Testis (tissue), 3 donors: ENCODE data around the gene INTS3. TPM values are rescaled to one million over a fixed set of nuclear protein-coding genes. Genes with fewer than 3 reads are reported as not detected.

Experiments used
- DNase-seq: peaks from one replicate; pipeline ENCODE4 v3.0.0-alpha.2; 2019
- H3K27ac ChIP-seq, 2 donors: fragments of 200-600 bp; sonication (generic); one replicate each; pipeline ENCODE4 v1.5.1; 2019
- H3K27me3 ChIP-seq: fragments of 200-600 bp; sonication (generic); one replicate; pipeline ENCODE4 v1.5.1; 2019
- H3K36me3 ChIP-seq: fragments of 200-600 bp; sonication (generic); one replicate; pipeline ENCODE4 v1.5.1; 2017; ENCODE audit warnings: low read depth; ENCODE audit errors: missing control alignments
- H3K4me1 ChIP-seq: fragments of 200-600 bp; sonication (generic); one replicate; pipeline ENCODE4 v1.5.1; 2019
- H3K4me3 ChIP-seq, 2 donors: fragments of 200-600 bp; sonication (generic); one replicate each; pipeline ENCODE4 v1.5.1; 2017 to 2019
- H3K9me3 ChIP-seq: fragments of 200-600 bp; sonication (generic); one replicate; pipeline ENCODE4 v1.5.1; 2017
- POLR2A ChIP-seq: fragments of 450-650 bp; IDR thresholded peaks from one replicate; pipeline ENCODE4 v1.6.1; 2017; ENCODE audit warnings: antibody characterized with exemption, mild to moderate bottlenecking, moderate library complexity
- WGBS, 2 donors: methylation state at CpG; one replicate each; pipeline ENCODE4 v1.1.5; 2018; 5-methylcytosine and 5-hydroxymethylcytosine counted together
- intact Hi-C: fragments of 100-400 bp; cut with DNase I; formaldehyde crosslinking; loops from one replicate; pipeline ENCODE4 v1.15.1; 2023; ENCODE audit warnings: low total_unique reads
- polyA plus RNA-seq: library from polyadenylated mRNA; stranded (reverse); fragments of 350-450 nt; fragmentation: Illumina TruSeq; extraction: RNeasy Lipid Tissue Mini Kit (QIAGEN cat#74804); gene quantifications from one replicate; pipeline ENCODE4 v1.2.3, GENCODE V29; 2014; ENCODE audit warnings: low read depth, low replicate concordance; ENCODE audit not compliant: insufficient read depth
- total RNA-seq, 2 donors: library from RNA; depleted of rRNA; stranded (reverse); fragments of >200 nt; gene quantifications; one replicate each; pipeline ENCODE4 v1.2.3, GENCODE V29; 2016
- TF ChIP-seq, protein P1 (sequence below), 3 experiments: fragments of 450-650 bp in 2 of 3; fragments of 200-600 bp in 1 of 3; sonication (generic) in 1 of 3; IDR thresholded peaks; one replicate each; pipeline ENCODE4 v1.5.1; 2016 to 2019; ENCODE audit warnings: antibody characterized with exemption in 3 of 3, mild to moderate bottlenecking in 2 of 3, moderate library complexity in 1 of 3

INTS3 gene
- total and polyA plus RNA-seq, 3 donors from 2014 or later = 66.1 to 121 (median 113) TPM

DNA sequence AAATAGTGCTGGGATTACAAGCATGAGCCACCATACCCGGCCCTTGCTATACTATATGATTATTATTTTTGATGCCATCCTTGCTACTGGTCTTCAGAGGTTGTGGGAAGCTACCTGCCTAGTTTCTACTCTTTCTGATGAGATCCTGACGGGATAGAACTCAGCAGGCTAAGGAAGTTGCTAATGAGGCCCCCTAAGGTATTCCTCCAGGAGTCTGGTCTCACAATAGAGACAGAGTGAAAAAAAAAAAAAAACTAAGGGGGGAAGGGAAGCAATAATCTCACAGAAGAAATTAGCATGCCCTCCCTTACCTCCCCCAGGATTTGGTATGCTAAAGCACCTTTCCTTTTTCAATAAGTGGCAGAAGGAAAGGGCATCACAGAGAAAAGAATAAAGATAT, 17.6 kb downstream of the INTS3 start:
- no peak for DNase-seq
- H3K27ac ChIP-seq = no peak overlapping the region
- H3K9me3 ChIP-seq = no peaks in the 10 kb centered on the region
- TF ChIP-seq, protein P1, sequence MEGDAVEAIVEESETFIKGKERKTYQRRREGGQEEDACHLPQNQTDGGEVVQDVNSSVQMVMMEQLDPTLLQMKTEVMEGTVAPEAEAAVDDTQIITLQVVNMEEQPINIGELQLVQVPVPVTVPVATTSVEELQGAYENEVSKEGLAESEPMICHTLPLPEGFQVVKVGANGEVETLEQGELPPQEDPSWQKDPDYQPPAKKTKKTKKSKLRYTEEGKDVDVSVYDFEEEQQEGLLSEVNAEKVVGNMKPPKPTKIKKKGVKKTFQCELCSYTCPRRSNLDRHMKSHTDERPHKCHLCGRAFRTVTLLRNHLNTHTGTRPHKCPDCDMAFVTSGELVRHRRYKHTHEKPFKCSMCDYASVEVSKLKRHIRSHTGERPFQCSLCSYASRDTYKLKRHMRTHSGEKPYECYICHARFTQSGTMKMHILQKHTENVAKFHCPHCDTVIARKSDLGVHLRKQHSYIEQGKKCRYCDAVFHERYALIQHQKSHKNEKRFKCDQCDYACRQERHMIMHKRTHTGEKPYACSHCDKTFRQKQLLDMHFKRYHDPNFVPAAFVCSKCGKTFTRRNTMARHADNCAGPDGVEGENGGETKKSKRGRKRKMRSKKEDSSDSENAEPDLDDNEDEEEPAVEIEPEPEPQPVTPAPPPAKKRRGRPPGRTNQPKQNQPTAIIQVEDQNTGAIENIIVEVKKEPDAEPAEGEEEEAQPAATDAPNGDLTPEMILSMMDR (IDR thresholded peaks at IDR 0.05) = no peak
- no peak for TF ChIP-seq POLR2A
- peaks cover 23% of the 10 kb centered on the region for H3K4me1 ChIP-seq
- 89 to 91% methylated on average over 2 of the region's 2 CpGs for WGBS, 2 donors
- H3K4me3 ChIP-seq = no peak overlapping the region
- no peaks in the 10 kb centered on the region for H3K36me3 ChIP-seq
- H3K27me3 ChIP-seq = no peaks in the 10 kb centered on the region
- intact Hi-C loops = loop anchor here (5.0 kb wide), 1 partner anchor 63 kb away; no protein-coding TSS in a partner anchor

DNA sequence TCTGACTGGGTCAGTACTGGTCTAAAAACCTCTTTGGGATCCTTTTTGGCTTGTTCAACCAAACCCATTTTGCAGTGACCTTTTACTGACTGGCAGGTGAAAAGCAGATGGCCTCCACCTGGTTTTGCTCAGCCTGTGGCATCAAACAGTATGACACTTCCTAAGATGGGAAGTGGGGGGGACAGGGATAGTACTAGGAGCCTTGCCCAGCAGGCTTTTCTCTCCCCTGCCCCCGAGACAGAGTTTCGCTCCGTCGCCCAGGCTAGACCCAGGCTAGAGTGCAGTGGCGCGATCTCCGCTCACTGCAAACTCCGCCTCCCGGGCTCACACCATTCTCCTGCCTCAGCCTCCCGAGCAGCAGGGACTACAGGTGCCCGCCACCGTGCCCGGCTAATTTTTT, 18.3 kb downstream of the INTS3 start:
- no peak for DNase-seq
- no peak overlapping the region for H3K4me3 ChIP-seq
- H3K27ac ChIP-seq = no peak overlapping the region
- no peaks in the 10 kb centered on the region for H3K9me3 ChIP-seq
- H3K4me1 ChIP-seq = peaks cover 30% of the 10 kb centered on the region
- intact Hi-C loops = loop anchor here (5.0 kb wide), 1 partner anchor 64 kb away; no protein-coding TSS in a partner anchor
- H3K27me3 ChIP-seq = no peaks in the 10 kb centered on the region
- no peaks in the 10 kb centered on the region for H3K36me3 ChIP-seq
- TF ChIP-seq, protein P1 (IDR thresholded peaks at IDR 0.05) = no peak
- TF ChIP-seq POLR2A = no peak
- 93 to 97% methylated on average over 13 of the region's 13 CpGs for WGBS, 2 donors

DNA sequence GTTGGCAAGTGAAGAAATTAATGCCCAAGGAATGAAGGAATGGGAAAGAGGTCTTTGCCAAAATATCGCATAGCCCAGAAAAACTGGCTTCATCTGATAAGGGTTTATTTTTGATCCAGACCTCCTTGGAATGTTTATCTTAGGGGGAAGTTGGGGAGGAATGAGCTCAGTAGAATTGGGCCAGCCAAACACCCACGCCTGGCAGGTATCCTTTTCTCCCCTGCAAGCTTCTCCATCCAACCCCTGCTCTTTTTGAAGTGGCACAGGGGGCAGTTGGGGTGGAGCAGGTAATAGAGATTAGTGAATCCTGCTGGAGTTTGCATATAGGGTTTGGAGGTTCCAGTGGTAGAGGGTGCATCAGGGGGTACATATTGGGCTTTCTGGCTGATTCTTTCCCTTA, 21.1 kb downstream of the INTS3 start:
- intact Hi-C loops = loop anchor here (5.0 kb wide), 1 partner anchor 67 kb away; no protein-coding TSS in a partner anchor

DNA sequence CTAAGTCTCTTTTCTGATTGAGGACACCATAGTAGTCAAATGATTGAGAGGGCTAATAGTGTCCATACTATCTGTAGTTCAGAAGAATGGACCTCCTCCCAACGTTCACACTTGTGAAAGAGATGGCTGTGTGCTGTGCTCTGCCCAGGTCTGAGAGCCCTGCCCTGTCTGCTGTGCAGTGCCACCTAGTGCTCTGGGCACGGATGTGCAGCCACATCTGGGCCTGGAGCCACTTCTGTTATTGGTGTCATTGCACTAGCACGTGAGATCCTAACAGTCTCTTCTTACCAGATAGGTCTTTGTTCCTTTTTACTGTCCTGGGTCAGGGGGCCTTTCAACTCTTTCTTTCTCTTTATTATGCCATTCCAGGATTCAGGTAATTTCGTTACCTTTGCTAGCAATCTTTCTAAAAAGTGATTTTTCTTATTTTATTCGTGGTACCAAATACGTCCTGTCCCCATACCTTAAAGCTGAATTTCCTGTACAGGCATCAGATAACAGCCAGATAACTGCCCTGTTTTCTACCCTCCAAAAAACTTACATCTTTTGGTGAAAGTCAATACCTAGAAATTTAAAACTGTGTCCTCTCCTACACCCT, 21.7 kb downstream of the INTS3 start:
- H3K27ac ChIP-seq = peak overlapping the region; percentile 28 to 89
- H3K36me3 ChIP-seq = no peaks in the 10 kb centered on the region
- TF ChIP-seq, protein P1 (IDR thresholded peaks at IDR 0.05) = peak; percentile 71 to 84 (median 79)
- TF ChIP-seq POLR2A = no peak
- H3K4me1 ChIP-seq = peaks cover 33% of the 10 kb centered on the region
- intact Hi-C loops = loop anchor here (5.0 kb wide), 1 partner anchor 67 kb away; no protein-coding TSS in a partner anchor
- H3K9me3 ChIP-seq = no peaks in the 10 kb centered on the region
- no peaks in the 10 kb centered on the region for H3K27me3 ChIP-seq
- DNase-seq = peak; percentile 90
- 40 to 52% methylated on average over 6 of the region's 6 CpGs for WGBS, 2 donors
- no peak overlapping the region for H3K4me3 ChIP-seq

More for the DNA sequence above, 21.1 kb downstream of the INTS3 start:
- WGBS, 2 donors = 67 to 71% methylated on average over 2 of the region's 2 CpGs
- TF ChIP-seq, protein P1 (IDR thresholded peaks at IDR 0.05) = no peak
- no peak for TF ChIP-seq POLR2A
- Histone ChIP-seq H3K4me3 (no peak overlapping the region), H3K36me3 (no peaks in the 10 kb centered on the region), H3K9me3 (no peaks in the 10 kb centered on the region), H3K27me3 (no peaks in the 10 kb centered on the region), H3K27ac (peak overlapping the region in 1 of 2 donors; percentile 89), H3K4me1 (peaks cover 33% of the 10 kb centered on the region)
- no peak for DNase-seq
